Stimulated activated CD4-positive, alpha-beta T cell treated with anti-CD3 and anti-CD28 coated beads, Interleukin-2, amount 100 ng/mL, for 48 hours (primary cell): ENCODE data around the gene CLEC2A.
"Not testable (repeated sequence)": the region's sequence is repeated elsewhere in the genome, so short reads cannot be mapped to it uniquely, and the experiment has no call there.

ENCODE experiments used
- DNase-seq, 2 donors: peaks; one replicate each; pipeline ENCODE4 v3.0.0-alpha.2; 2020

The CLEC2A gene

DNA sequence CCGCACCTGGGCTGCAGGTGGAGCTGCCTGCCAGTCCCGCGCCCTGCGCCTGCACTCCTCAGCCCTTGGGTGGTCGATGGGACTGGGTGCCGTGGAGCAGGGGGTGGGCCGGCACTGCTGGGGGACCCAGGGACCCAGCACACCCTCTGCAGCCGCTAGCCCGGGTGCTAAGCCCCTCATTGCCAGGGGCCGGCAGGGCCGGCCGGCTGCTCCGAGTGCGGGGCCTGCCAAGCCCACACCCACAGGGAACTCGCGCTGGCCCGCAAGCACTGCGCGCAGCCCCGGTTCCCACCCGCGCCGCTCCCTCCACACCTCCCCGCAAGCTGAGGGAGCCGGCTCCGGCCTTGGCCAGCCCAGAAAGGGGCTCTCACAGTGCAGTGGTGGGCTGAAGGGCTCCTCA, 56.0 kb downstream of the CLEC2A start:
- not testable (repeated sequence) for DNase-seq

DNA sequence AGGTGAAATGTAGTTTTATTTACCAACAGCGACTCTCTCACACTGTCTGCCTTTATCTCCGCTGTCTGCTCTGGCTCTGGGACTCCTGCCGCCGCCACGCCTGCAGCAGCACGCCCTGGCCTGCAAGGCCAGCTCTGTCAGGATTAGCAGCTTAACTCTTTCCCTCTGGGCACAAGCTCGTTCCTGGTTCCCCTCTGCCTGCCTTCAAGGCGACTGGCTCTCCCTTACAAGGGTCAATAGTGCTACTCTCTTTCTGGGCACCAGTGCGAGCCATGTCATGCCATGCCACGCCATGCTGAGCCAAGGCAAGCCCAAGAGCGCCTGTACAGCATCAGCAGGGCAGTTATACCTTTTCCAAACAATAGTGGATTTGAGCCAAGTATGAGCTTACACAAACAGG, 59.4 kb downstream of the CLEC2A start:
- no peak for DNase-seq

GRCh38 chr12:9872162-9872561, 60.0 kb downstream of the CLEC2A start:
- no peak for DNase-seq

- DNase-seq = no peak
Observed at GRCh38 chr12:9870286-9870866, 61.8 kb downstream of the CLEC2A start.

- no peak for DNase-seq
Observed at GRCh38 chr12:9869307-9870161, 62.6 kb downstream of the CLEC2A start, which contains the start of gene CLEC2B. CLEC2B (minus strand) TSS chr12:9869354.

- DNase-seq = no peak
Observed at GRCh38 chr12:9868951-9869306, 63.2 kb downstream of the CLEC2A start.

- no peak for DNase-seq
Observed at GRCh38 chr12:9868311-9868801, 63.8 kb downstream of the CLEC2A start.

DNA sequence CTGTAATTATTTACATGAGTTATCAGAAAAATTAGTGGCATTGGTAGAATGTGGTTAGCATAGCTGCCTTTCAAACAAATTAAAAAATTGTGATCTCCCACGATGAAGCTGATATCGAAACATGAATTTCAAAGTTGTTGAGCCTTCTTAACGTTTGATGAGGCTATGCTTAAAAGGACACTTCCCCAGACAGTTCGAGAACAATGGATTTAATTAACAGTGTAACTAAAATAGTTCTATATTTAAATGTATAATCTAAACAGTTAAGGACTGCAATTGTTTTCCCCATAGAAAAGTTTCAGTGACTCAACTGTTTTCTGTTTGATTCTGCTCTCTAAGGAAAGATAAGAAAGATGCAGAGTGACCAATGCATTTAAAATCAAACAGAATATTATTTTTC, 64.6 kb downstream of the CLEC2A start:
- no peak for DNase-seq

GRCh38 chr12:9866860-9867269, 65.3 kb downstream of the CLEC2A start:
- no peak for DNase-seq

DNA sequence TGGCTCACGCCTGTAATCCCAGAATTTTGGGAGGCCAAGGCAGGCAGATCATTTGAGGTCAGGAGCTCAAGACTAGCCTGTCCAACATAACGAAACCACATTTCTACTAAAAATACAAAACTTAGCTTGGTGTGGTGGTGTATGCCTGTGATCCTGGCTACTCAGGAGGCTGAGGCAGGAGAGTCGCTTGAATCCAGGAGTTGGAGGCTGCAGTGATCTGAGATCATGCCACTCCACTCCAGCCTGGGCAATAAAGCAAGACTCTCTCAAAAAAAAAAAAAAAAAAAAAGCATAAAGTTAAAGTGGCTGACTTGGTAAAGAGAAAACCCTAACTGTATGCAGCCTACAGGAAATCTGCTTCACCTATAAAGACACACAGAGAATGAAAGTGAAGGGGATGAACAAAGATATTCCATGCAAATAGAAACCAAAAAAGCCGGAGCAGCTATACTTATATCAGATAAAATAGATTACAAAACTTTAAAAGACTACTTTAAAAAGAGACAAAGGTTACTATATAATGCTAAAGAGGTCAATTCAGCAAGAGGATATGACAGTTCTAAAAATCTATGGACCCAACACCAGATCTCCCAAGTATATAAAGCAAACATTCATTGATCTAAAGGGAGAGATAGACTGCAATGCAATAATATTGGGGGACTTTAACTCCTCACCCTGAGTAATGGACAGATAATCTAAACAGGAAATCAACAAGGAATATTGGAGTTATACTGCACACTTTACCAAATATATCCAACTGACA, 67.1 kb downstream of the CLEC2A start:
- no peak for DNase-seq
